Forelimb muscle (tissue), 1 donor: ENCODE data around the gene CMTM1. TPM values are rescaled to one million over a fixed set of nuclear protein-coding genes. Genes with fewer than 3 reads are reported as not detected.

Experiments used
- DNase-seq: peaks from one replicate; pipeline ENCODE4 v3.0.0-alpha.2; 2013; ENCODE audit warnings: low read depth
- polyA plus RNA-seq: library from polyadenylated mRNA; unstranded; fragments of 120-200 nt; gene quantifications from one replicate; pipeline ENCODE4 v1.2.1, GENCODE V29; 2013; ENCODE audit not compliant: insufficient read length

The CMTM1 gene
- polyA plus RNA-seq, 1 donor, result 7.3 TPM

DNA sequence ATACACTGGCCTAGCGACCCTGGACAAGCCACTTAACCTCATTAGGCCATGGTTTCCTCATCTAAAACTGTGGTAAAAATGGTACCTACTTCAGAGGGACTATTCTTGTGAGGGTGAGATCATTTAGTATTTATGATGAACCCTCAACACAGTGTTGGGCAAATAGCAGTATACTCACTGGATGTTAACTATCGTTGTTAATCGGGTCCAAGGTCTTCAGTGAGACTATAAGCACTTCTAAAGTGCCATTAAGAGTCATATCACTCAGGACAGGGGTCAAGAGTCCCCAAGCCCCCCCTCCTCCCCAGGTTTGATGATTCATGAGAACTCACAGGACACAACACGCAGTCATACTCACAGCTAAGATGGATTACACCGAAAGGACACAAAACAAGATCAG is 27.3 kb upstream of the CMTM1 start:
- DNase-seq, result no peak

DNA sequence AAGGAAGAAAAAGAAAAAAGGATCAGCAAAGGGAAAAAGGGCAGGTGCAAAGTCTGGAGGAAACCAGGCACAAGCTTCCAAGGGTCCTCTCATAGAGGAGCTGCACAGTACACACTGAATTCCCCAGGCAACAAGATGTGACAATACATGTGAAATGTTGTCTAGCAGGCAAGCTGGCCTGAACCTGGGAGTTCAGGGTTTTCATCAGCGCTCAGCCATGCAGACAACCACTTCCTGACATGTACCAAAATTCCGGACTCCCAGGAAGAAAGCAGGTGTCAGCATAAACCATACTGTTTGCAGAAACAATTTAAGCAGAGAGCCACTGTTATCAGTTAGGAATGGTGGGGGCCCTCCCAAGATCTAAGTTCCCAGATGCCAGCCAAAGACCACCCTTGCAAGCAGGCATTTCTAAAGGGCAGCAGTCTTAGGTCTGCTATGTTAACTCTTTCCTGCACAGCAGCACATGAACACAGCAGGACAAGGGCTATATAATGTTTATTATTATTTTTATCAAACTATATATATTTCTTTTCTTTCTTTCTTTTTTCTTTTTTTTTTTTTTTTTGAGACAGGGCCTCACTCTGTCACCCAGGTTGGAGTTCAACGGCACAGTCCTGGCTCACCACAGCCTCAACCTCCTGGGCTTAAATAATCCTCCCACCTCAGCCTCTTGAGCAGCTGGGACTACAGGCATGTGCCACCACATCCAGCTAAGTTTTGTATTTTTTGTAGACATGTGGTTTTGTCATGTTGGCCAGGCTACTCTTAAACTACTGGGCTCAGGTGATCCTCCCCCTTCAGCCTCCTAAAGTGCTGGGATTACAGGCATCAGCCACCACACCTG is 26.4 kb upstream of the CMTM1 start:
- DNase-seq, result no peak

DNA sequence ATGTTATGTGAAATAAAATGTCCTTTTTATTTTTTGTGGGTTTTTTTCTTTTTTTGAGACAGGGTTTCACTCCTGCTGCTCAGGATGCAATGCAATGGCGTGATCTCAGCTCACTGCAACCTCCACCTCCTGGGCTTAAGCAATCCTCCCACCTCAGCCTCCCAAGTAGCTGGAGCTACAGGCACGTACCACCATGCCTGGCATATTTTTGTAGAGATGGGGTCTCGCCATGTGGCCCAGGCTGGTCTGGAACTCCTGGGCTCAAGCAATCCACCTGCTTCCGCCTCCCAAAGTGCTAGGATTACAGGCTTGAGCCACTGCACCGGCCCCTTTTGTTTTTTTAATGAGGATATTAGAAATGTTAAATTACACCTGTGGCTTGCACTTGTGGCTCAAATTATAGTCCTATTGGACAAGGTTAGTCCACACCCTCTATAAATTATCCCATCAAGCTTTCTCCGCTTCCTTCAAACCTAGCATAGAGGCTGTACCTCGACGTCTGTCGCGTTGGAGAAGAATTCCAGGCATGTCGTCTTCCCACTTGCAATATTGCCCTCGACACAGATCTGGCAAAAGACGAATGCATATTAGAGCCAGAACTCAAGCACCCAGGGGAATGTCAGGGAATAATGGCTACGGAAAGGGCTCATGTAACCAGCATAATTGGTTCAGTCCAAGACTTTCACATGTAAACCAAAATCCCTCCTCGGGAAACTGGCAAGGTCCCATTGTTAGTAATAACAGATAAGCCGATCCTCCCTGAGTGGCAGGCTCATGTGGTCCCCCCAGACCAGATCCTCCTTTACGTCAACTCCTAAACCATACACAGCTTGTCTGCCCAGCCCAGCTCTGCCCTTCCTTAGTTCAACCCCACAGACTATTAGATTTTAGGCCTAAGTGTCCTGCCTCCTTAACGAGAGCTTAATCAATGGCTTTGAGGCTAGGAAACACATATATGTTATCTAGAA is 24.6 kb upstream of the CMTM1 start:
- DNase-seq, result no peak

DNA sequence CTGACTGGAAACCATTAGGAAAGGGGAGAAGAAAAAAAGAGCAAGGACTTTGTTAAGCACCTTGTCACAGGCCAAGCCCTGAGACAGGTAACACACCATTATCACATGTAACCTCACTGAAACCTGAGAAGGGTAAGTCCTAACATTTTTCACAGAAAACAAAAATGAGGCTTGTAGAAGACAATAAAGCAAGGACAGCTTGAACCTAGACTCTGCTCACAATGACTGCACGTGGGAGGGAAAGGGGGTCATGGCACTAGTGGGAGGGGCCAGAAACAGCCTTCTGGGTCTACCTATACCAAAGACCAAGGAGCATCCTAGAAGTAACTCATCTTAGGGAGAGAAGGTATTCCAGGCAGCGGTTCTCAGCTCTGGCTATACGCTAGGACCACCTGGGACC is 23.8 kb upstream of the CMTM1 start:
- DNase-seq, result no peak

DNA sequence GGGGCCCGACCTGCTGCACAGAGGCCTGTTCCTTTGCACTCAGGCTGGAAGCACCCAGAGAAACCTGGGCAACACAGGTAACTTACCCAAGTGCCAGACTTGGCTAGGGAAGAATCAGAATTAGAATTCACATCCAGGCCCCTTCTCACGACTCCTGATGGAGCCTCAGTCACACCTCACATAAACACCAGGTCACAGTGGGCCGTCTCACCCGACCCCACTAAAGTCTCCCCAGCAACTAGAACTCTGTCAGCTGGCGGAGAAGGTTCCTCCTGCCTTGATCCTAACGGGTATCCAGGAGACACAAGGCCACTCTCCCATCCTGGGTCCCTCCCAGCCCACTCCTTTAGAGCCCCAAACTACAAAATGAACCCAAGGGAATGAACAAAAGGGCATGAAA is 22.7 kb upstream of the CMTM1 start:
- DNase-seq, result no peak

DNA sequence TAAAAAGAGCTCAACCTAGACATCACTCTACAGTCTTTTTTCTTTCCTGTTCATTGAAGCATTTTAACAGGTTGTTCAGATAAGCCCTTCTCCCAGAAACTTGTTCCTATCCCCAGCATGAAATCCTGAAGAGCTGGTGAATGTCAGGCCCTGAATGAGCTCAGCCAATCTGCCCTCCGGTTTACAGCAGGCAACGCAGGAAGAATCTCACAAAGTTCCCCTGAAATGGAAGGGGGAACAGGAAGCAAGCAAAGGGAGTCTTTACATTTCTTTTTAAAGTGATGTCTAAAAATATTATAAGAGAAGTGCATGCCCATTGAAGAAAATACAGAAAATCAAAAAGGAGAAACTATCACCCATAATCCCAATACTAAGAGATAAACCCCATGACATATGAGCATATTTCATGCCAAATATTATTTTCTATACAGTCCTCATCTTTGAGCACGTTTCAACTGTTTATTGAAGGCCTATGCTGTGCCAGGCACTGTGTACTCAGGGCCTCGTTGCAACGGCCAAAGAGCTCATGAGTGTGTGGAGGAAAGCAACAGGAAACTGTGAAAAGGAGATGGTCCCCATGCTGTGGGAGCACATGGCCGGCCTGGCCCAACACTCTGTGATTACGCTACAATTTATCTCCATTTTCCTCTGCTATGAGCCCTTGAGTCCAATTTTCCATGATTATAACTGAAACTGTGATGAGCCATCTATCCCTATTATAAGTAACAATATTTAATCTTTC is 22.1 kb upstream of the CMTM1 start:
- no peak for DNase-seq

DNA sequence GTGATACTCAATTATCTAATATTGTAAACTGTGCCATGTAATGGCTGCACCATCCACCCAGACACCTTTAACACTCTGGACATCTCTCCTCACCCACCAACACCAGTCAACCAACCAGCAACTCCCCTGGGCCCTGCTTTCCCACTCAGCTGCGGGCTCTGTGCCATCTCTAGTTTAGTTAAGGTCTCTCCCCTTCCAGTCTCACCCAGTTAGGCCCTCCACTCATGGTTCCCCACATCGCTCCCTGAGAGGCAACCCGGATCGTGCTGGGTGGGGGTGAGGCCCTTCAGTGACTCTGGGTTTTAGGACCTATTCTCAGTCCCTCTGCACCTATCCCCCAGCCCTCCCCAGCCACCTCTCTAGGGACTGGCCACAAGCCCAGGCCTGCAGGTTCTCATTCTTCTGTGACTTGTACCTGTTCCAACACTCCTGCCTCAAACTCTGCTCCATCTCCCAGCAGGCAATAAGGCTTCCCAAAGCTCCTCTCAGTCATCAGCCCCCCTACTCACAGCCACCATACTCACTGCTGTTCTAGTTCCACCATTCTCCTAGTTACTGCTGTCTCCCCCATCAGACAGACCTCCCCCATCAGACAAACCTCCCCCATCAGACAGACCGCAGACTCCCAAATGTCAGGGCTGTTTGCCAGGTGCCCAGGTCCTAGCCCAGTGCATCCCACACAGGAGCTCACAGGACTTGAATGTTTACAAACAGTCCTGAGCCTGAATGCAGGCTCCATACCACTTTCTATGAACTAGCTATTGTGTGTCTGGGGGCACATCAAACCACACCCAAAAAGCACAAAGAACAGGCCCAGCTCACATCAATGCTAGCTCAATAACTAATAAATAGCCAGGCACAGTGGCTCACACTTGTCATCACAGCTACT is 18.9 kb upstream of the CMTM1 start:
- no peak for DNase-seq

DNA sequence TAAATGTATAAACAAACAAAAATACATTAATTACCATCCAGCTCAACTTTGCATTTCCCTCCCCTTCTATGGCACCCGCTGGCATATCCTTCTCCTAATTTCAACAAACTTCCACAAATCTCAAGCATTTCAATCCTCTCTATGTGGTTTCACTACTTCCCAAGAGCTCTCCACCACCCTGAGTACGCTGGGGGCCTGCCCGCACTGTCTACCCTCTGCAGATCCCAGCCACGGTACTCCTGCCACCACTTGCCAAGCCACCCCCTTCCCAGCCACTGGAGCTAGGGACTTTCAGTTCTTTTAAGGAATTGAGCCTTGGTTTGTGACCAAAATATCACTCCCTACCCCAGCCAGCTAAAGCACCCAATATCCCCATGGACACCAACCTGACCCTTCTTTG is 18.2 kb upstream of the CMTM1 start:
- DNase-seq, result no peak

DNA sequence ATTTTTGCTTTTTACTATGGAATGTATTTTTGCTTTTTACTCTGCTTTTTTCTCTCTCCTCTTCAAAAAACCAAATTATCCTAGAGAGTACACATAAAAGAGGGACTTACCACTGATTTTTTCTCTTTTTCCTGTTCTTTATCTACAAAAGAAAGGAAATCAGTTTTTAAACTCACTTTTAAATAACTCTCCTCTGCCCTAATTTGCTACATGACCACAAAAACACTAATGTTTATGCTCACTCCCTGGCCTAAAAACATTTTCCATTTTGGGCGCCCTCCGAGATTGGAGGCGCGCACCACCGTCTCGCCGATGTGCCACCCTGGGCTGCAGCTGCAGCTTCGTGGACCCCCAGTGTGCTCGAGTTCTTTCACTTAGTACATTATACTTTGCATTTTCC is 17.4 kb upstream of the CMTM1 start:
- no peak for DNase-seq

DNA sequence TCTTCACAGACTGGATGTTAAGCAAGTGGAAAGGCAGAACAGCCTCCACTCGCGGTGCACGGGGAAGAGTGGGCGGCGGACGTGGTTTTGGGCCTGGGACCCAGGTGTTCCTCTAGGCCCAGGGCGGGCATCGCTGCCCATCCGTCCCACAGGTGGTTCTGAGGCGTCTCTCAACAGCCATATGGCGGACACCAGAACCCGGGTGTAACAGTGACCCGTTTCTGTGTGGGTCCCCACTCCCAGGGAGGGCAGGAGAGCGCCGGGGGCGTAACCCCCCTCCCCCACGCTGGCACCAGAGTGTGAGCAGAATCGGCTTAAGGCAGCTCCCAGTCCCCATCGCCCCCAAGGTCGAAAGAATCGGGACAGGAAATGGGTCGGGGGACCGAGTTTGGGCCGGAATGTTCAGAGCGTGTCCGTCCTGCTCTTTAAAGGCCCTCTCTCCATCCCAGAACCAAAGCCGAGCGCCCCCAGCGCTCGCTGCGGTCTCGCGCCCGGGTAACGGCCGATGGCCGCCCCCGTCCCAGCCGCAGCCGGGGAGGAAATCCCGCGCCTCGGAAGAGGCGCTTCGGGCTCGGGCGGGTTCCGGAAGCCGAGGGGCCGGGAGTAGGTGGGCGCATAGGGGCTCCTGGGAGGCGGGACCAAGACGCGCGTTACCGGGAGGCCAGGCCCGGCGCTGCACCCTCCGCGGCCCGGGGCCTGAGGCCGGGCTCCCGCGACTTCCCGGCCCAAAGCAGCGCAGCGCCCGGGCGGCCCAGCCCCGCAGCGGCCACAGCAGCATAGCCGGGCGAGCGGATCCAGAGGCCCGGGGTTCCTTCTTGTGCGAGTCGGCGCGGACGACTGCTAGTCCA is 16.7 kb upstream of the CMTM1 start, which contains the start of gene TK2:
Gene TK2, minus strand, starts transcription at position 839 of the 848 bp plus-strand sequence. Its CDS starts 61 bp downstream, at position 778.
- DNase-seq, result peak; percentile 44

DNA sequence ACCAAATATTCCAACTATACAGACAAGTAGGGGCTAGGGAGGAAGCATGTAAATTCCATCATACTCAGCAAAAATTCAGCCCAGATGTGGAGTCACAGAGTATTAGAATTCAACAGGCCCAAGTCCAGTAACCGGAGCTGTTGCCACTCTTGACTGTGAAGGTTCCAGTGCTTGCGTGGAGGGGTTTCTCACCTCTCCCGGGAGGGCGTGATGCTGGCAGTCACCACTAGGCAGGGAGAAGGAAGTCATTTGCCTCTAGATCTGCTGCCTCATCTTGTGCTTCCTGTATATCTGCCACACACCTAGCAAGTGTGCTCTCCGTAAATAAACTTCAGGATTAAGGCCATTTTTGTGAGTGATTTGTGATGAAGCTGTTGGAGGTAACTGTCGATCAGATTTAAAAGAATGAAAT is 14.9 kb upstream of the CMTM1 start:
- no peak for DNase-seq

DNA sequence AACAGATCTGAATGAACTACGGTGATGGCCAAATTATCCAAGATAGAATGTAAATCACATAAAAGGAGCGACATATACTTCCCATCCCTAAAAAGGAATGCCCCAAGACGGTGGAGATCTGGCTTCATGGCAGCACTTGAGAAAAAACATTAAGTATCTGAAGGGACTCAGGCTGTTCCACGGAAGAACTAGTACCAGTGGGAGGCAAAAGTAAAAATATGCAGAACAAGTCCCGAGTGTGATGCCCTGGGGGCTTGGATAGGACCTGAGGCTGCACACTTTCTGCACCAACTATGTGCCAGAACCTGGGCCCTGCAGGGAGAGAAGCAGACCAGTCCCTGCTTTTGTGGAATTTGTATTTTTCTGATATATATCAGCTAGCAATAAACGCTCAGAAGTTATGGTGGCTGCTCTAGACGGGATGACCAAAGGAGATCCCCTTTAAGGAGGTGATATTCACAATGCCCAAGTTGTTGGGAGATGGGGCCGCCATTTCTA is 14.4 kb upstream of the CMTM1 start:
- no peak for DNase-seq

DNA sequence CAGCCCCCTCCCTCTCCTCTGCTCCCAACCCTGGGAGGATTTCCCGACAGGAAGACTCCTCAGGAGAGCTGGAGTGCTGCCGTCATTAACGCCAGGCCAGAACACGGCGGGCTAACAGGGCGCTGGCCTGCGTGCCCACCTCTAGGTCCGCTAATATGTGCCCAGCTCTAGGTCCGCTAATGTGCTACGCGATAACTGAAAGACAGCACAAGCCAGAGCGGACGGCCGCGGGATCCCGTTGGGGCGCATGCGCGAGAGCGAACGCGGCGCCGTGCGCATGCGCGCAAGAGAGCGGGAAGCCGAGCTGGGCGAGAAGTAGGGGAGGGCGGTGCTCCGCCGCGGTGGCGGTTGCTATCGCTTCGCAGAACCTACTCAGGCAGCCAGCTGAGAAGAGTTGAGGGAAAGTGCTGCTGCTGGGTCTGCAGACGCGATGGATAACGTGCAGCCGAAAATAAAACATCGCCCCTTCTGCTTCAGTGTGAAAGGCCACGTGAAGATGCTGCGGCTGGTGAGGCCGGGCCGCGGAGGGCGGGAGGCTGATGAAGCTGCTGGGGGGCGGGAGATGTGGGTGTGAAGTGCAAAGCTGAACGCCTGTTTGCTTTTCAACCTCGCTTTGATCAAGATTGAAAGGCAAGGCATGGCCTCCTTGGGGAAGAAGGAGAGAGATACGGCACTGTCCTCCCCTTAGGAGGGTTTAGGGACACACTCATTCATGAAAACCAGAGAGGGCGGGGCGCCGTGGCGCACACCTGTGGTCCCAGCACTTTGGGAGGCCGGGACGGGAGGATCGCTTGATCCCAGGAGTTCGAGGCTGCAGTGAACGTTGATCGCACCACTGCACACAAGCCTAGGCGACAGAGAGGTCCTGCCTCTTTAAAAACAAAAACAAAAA is 13.7 kb upstream of the CMTM1 start, which contains the start of gene CKLF:
Gene CKLF, plus strand, starts transcription at position 291 of the 892 bp plus-strand sequence. Its CDS starts 140 bp downstream, at position 431.
- DNase-seq, result peak; percentile 83

DNA sequence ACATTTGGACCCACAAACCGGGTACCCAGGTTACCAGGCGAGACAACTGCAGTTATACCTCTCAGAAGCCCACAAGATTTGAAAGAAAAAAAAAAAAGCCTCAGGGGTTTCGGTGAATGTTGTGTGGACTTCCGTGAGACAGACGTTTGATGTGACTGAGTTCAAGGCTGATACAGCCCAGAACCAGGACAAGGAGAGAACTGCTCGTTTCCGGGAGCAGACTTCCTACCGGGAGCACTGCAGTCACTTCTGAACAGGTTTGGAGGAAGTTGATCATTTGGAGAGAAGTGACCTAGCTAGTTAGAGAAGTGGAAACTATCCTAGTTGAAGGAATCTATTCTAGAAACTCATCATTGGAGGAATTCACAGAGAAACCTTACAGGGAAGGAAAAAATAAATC is 13.0 kb upstream of the CMTM1 start:
- no peak for DNase-seq

DNA sequence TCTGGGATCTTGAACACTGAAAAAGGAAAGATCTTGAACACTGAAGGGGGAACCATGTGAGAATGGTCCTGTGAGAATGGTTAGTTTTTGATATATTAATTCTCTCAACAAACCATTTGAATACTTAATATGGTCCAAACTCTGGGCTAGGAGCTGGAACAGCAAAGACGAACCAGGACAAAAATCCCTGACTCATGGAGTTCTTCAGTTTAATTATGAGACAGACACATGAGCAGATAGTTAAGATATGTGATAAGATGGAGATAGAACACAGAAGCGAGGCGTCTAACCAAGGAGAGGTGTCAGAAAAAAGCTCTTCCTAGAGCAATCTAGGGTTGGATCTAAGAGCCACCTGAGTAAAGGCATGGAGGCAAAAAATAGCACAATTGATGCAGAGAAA is 12.2 kb upstream of the CMTM1 start:
- DNase-seq, result no peak

DNA sequence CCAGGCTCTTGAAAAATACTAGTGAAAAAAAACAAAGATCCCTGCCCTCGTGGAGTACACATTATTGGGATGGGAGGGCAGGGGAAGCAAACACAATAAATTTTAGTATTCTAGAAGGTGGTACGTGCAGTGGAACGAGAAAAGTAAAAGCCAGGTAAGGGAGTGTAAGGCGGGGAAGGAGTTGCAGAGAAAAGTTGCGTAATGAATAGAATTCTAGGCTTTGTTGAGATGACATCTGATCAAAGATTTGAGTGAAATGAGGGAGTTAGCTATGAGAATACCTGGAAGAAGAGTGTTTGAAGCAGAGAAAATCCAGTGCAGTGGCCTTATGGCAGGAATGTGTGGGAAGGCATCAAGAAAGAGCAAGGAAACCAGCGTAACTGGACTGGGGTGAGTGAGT is 11.7 kb upstream of the CMTM1 start:
- DNase-seq, result no peak

DNA sequence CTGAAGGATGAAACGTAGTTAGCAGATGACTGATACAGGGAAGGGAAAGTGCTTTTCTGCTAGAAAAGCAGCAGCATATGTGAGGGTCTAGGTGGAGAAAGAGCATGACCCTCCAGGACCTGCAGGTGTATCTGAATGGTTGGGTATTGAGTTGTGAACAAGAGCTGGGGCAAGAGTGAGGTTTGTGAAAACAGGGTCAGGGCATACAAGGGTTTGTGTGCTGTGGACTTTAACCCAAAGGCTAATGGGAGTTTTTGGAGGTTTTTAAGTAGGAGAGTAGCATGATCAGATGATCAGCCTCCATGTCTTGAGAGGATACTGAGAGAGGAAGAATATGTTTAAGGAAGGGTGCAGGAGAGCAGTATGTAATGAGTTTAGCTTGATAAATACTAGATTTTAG is 6.1 kb upstream of the CMTM1 start:
- DNase-seq, result no peak

DNA sequence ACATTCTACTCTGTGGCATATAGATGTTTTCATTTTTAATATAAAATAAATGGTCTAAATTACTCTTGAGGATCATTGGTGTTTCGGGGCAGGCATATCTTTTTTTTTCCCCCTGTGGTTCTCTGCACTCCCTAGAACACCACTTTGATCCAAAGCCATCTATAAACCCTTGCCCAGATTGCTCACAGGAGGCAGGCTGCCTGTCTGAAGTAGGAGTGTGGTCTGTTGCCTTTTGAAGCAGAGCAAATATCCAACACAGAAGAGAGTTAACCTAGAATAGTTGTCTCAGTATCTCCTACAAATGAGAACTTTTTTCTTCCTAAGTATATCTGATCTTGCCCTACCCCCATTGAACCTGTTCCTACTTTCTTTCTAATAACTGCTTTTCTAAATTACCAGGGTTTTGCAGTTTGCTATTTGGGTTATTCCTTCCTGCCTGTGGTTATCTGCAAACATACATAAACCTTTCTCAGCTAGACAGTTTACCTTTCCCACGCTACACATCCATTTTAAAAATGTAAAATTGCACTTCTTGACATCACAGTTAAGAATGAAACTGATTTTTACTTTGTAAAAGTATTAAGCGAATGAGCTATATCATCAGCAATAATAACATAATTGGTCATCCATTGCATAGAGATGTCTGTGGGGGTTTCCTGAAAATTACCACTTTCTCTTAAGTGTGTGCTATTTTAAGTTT is 4.7 kb upstream of the CMTM1 start:
- DNase-seq, result no peak
